Measurements from ENCODE around the gene LRRC55.

LRRC55 gene

GRCh38 chr11:57181678-57182305, at the start of gene LRRC55:
Gene LRRC55, plus strand, starts transcription at chr11:57181953. Its CDS starts 70 bp downstream, at chr11:57182023.
- Mint-ChIP-seq H3K27me3 (peaks cover 23% of the 10 kb centered on the region), H3K4me3 (no peak within 1 kb of the TSS), H3K36me3 (no peaks in the 10 kb centered on the region), H3K9me3 (no peaks in the 10 kb centered on the region), H3K27ac (no peak within 1 kb of the TSS), H3K4me1 (no peaks in the 10 kb centered on the region)
- ATAC-seq = no peak

GRCh38 chr11:57133366-57134038, 48.3 kb upstream of the LRRC55 start:
- no peak overlapping the region for H3K27ac Mint-ChIP-seq
- peaks cover 33% of the 10 kb centered on the region for H3K27me3 Mint-ChIP-seq
- no peak overlapping the region for H3K4me3 Mint-ChIP-seq
- no peak for ATAC-seq
- H3K9me3 Mint-ChIP-seq = peaks cover 3% of the 10 kb centered on the region
- H3K36me3 Mint-ChIP-seq = no peaks in the 10 kb centered on the region
- no peaks in the 10 kb centered on the region for H3K4me1 Mint-ChIP-seq

- Mint-ChIP-seq H3K27me3 (peaks cover 33% of the 10 kb centered on the region), H3K36me3 (no peaks in the 10 kb centered on the region), H3K9me3 (peaks cover 3% of the 10 kb centered on the region), H3K4me1 (no peaks in the 10 kb centered on the region), H3K27ac (no peak overlapping the region), H3K4me3 (no peak overlapping the region)
- ATAC-seq = no peak
Measured at GRCh38 chr11:57134284-57134683, 47.5 kb upstream of the LRRC55 start.

GRCh38 chr11:57135020-57135751, 46.6 kb upstream of the LRRC55 start:
- H3K27ac Mint-ChIP-seq = no peak overlapping the region
- ATAC-seq = no peak
- H3K9me3 Mint-ChIP-seq = peaks cover 3% of the 10 kb centered on the region
- no peaks in the 10 kb centered on the region for H3K36me3 Mint-ChIP-seq
- no peaks in the 10 kb centered on the region for H3K4me1 Mint-ChIP-seq
- peaks cover 24% of the 10 kb centered on the region for H3K27me3 Mint-ChIP-seq
- H3K4me3 Mint-ChIP-seq = no peak overlapping the region

- no peak overlapping the region for H3K27ac Mint-ChIP-seq
- no peak overlapping the region for H3K4me3 Mint-ChIP-seq
- no peaks in the 10 kb centered on the region for H3K36me3 Mint-ChIP-seq
- H3K4me1 Mint-ChIP-seq = no peaks in the 10 kb centered on the region
- peaks cover 17% of the 10 kb centered on the region for H3K27me3 Mint-ChIP-seq
- peaks cover 6% of the 10 kb centered on the region for H3K9me3 Mint-ChIP-seq
- no peak for ATAC-seq
Measured at GRCh38 chr11:57140568-57140967, 41.2 kb upstream of the LRRC55 start.

- Mint-ChIP-seq H3K36me3 (no peaks in the 10 kb centered on the region), H3K4me3 (no peak overlapping the region), H3K27me3 (peaks cover 13% of the 10 kb centered on the region), H3K27ac (no peak overlapping the region), H3K4me1 (no peaks in the 10 kb centered on the region), H3K9me3 (peaks cover 3% of the 10 kb centered on the region)
- no peak for ATAC-seq
Measured at GRCh38 chr11:57143459-57143858, 38.3 kb upstream of the LRRC55 start.

- H3K27me3 Mint-ChIP-seq = peaks cover 19% of the 10 kb centered on the region
- no peak for ATAC-seq
- no peak overlapping the region for H3K27ac Mint-ChIP-seq
- no peaks in the 10 kb centered on the region for H3K4me1 Mint-ChIP-seq
- H3K9me3 Mint-ChIP-seq = peaks cover 3% of the 10 kb centered on the region
- no peak overlapping the region for H3K4me3 Mint-ChIP-seq
- no peaks in the 10 kb centered on the region for H3K36me3 Mint-ChIP-seq
Measured at GRCh38 chr11:57144075-57144474, 37.7 kb upstream of the LRRC55 start.

- peaks cover 20% of the 10 kb centered on the region for H3K27me3 Mint-ChIP-seq
- no peak overlapping the region for H3K27ac Mint-ChIP-seq
Measured at GRCh38 chr11:57144531-57145320, 37.0 kb upstream of the LRRC55 start.

GRCh38 chr11:57146301-57146700, 35.5 kb upstream of the LRRC55 start:
- no peak for ATAC-seq
- no peaks in the 10 kb centered on the region for H3K36me3 Mint-ChIP-seq
- no peaks in the 10 kb centered on the region for H3K4me1 Mint-ChIP-seq
- H3K9me3 Mint-ChIP-seq = peaks cover 3% of the 10 kb centered on the region
- H3K27ac Mint-ChIP-seq = no peak overlapping the region
- no peak overlapping the region for H3K4me3 Mint-ChIP-seq
- H3K27me3 Mint-ChIP-seq = peaks cover 20% of the 10 kb centered on the region

More at GRCh38 chr11:57144531-57145320, 37.0 kb upstream of the LRRC55 start:
- ATAC-seq = no peak
- Mint-ChIP-seq H3K36me3 (no peaks in the 10 kb centered on the region), H3K4me1 (no peaks in the 10 kb centered on the region), H3K9me3 (peaks cover 3% of the 10 kb centered on the region), H3K4me3 (no peak overlapping the region)

- no peak overlapping the region for H3K27ac Mint-ChIP-seq
- H3K9me3 Mint-ChIP-seq = peaks cover 3% of the 10 kb centered on the region
- no peak overlapping the region for H3K4me3 Mint-ChIP-seq
- H3K27me3 Mint-ChIP-seq = peaks cover 15% of the 10 kb centered on the region
- H3K4me1 Mint-ChIP-seq = no peaks in the 10 kb centered on the region
- no peak for ATAC-seq
- H3K36me3 Mint-ChIP-seq = no peaks in the 10 kb centered on the region
Measured at GRCh38 chr11:57148621-57149020, 33.1 kb upstream of the LRRC55 start.

GRCh38 chr11:57150454-57150917, 31.3 kb upstream of the LRRC55 start:
- Mint-ChIP-seq H3K4me3 (no peak overlapping the region), H3K27me3 (peaks cover 17% of the 10 kb centered on the region)
- ATAC-seq = no peak

GRCh38 chr11:57152134-57152533, 29.6 kb upstream of the LRRC55 start:
- Mint-ChIP-seq H3K9me3 (no peaks in the 10 kb centered on the region), H3K4me3 (no peak overlapping the region), H3K27ac (no peak overlapping the region), H3K36me3 (no peaks in the 10 kb centered on the region), H3K27me3 (peaks cover 26% of the 10 kb centered on the region), H3K4me1 (no peaks in the 10 kb centered on the region)
- no peak for ATAC-seq

More at GRCh38 chr11:57150454-57150917, 31.3 kb upstream of the LRRC55 start:
- H3K9me3 Mint-ChIP-seq = no peaks in the 10 kb centered on the region
- H3K36me3 Mint-ChIP-seq = no peaks in the 10 kb centered on the region
- H3K4me1 Mint-ChIP-seq = no peaks in the 10 kb centered on the region
- H3K27ac Mint-ChIP-seq = no peak overlapping the region

- Mint-ChIP-seq H3K4me3 (no peak overlapping the region), H3K9me3 (no peaks in the 10 kb centered on the region), H3K4me1 (no peaks in the 10 kb centered on the region), H3K36me3 (no peaks in the 10 kb centered on the region), H3K27me3 (peaks cover 21% of the 10 kb centered on the region), H3K27ac (no peak overlapping the region)
- no peak for ATAC-seq
Measured at GRCh38 chr11:57153448-57153847, 28.3 kb upstream of the LRRC55 start.

- Mint-ChIP-seq H3K9me3 (no peaks in the 10 kb centered on the region), H3K27me3 (peaks cover 14% of the 10 kb centered on the region), H3K27ac (no peak overlapping the region), H3K4me3 (no peak overlapping the region), H3K4me1 (no peaks in the 10 kb centered on the region), H3K36me3 (no peaks in the 10 kb centered on the region)
- ATAC-seq = no peak
Measured at GRCh38 chr11:57154739-57155138, 27.0 kb upstream of the LRRC55 start.

- Mint-ChIP-seq H3K9me3 (no peaks in the 10 kb centered on the region), H3K27ac (no peak overlapping the region), H3K4me1 (no peaks in the 10 kb centered on the region), H3K4me3 (no peak overlapping the region), H3K36me3 (no peaks in the 10 kb centered on the region), H3K27me3 (peaks cover 14% of the 10 kb centered on the region)
- no peak for ATAC-seq
Measured at GRCh38 chr11:57155400-57155799, 26.4 kb upstream of the LRRC55 start.
